B cell (primary cell): ENCODE results near the gene GDA. TPM values are rescaled to one million over a fixed set of nuclear protein-coding genes. Genes with fewer than 3 reads are reported as not detected.

Experiments used
- ATAC-seq: fragments of 200-7000 bp; cut with Tn5 transposase; one replicate; pipeline ENCODE4 v1.10.0; 2021; ENCODE audit warnings: low read depth, mild to moderate bottlenecking, moderate number of reproducible peaks, moderate library complexity
- CTCF ChIA-PET: fragments of 350-600 bp; sonication (Branson Sonifier 250); formaldehyde crosslinking; loops from one replicate; lab custom pipeline; 2021; ENCODE audit warnings: antibody characterized with exemption, inconsistent platforms; lab: Charles Lee
- POLR2A ChIA-PET: fragments of 350-600 bp; sonication (Branson Sonifier 250); formaldehyde crosslinking; loops from one replicate; lab custom pipeline; 2021; ENCODE audit warnings: antibody characterized with exemption; lab: Charles Lee
- DNase-seq: peaks from one replicate; pipeline ENCODE4 v3.0.0; 2013
- H2AFZ ChIP-seq: 2 replicates; pipeline ENCODE4 v1.6.1; 2012; ENCODE audit warnings: mild to moderate bottlenecking, low read depth, low read length; ENCODE audit not compliant: insufficient read depth, poor library complexity, severe bottlenecking
- H3K27ac ChIP-seq, 2 donors: 1 replicate in 1 of 2; 2 replicates in 1 of 2; pipeline ENCODE4 v1.5.1; 2012 to 2013; ENCODE audit warnings: low read length in 2 of 2, mild to moderate bottlenecking in 2 of 2, moderate library complexity in 1 of 2
- H3K27me3 ChIP-seq, 4 experiments: fragments of 200-600 bp in 1 of 4; sonication (generic) in 1 of 4; replicated peaks in 1 of 4; 1 replicate in 2 of 4; 2 replicates in 2 of 4; pipeline versions ENCODE4 v1.6.1 to v1.7.0; 2013 to 2016; ENCODE audit warnings: low read length in 3 of 4, mild to moderate bottlenecking in 2 of 4, mixed read lengths in 1 of 4, moderate library complexity in 1 of 4; ENCODE audit not compliant: insufficient read depth in 4 of 4, control insufficient read depth in 3 of 4; ENCODE audit errors: control extremely low read depth in 1 of 4
- H3K36me3 ChIP-seq, 2 experiments: replicated peaks in 1 of 2; 1 replicate in 1 of 2; 2 replicates in 1 of 2; pipeline versions ENCODE4 v1.6.1 to v1.7.1; 2013; ENCODE audit warnings: low read length in 1 of 2; ENCODE audit not compliant: insufficient read depth in 2 of 2, control insufficient read depth in 1 of 2; ENCODE audit errors: control extremely low read depth in 1 of 2, extremely low read depth in 1 of 2
- H3K4me1 ChIP-seq, 2 donors: fragments of 200-600 bp in 1 of 2; sonication (generic) in 1 of 2; 1 replicate in 1 of 2; 2 replicates in 1 of 2; pipeline versions ENCODE4 v1.5.1 to v1.6.1; 2013 to 2017; ENCODE audit warnings: low read length in 2 of 2; ENCODE audit not compliant: control insufficient read depth in 2 of 2, insufficient read depth in 2 of 2
- H3K4me2 ChIP-seq: replicated peaks from 2 replicates; pipeline ENCODE3; 2012; ENCODE audit warnings: mild to moderate bottlenecking, low read depth, low read length; ENCODE audit not compliant: poor library complexity, severe bottlenecking
- H3K4me3 ChIP-seq, 5 experiments: fragments of 200-600 bp in 1 of 5; sonication (generic) in 1 of 5; 1 replicate in 3 of 5; 2 replicates in 2 of 5; pipeline versions ENCODE4 v1.5.1 to v1.7.0; 2011 to 2016; ENCODE audit warnings: low read length in 4 of 5, mild to moderate bottlenecking in 4 of 5, low read depth in 2 of 5, control low read depth in 1 of 5, moderate library complexity in 1 of 5; ENCODE audit not compliant: insufficient read depth in 1 of 5; ENCODE audit errors: control extremely low read depth in 1 of 5, extremely low read depth in 1 of 5
- H3K79me2 ChIP-seq: fragments of 200-600 bp; sonication (generic); one replicate; pipeline ENCODE4 v1.6.0; 2016; ENCODE audit warnings: low read length; ENCODE audit not compliant: control insufficient read depth, insufficient read depth
- H3K9ac ChIP-seq: fragments of 200-600 bp; sonication (generic); 2 replicates; pipeline ENCODE4 v1.6.1; 2017; ENCODE audit warnings: mild to moderate bottlenecking, low read length, moderate library complexity
- H3K9me3 ChIP-seq, 3 donors: one replicate each; pipeline versions ENCODE4 v1.6.1 to v1.7.1; 2013; ENCODE audit warnings: low read length in 2 of 3; ENCODE audit not compliant: control insufficient read depth in 2 of 3, insufficient read depth in 1 of 3; ENCODE audit errors: control extremely low read depth in 1 of 3
- H4K20me1 ChIP-seq: 2 replicates; pipeline ENCODE4 v1.6.0; 2012; ENCODE audit warnings: mild to moderate bottlenecking, low read length; ENCODE audit not compliant: insufficient read depth, control insufficient read depth, poor library complexity, severe bottlenecking
- H3K27ac Mint-ChIP-seq: one replicate; pipeline ENCODE4 v1.8.0; 2021; ENCODE audit warnings: mixed read lengths
- H3K27me3 Mint-ChIP-seq: one replicate; pipeline ENCODE4 v1.8.0; 2021; ENCODE audit warnings: mixed read lengths
- H3K4me1 Mint-ChIP-seq: one replicate; pipeline ENCODE4 v1.8.0; 2021; ENCODE audit warnings: mixed read lengths
- H3K4me3 Mint-ChIP-seq: one replicate; pipeline ENCODE4 v1.8.0; 2021; ENCODE audit warnings: mixed read lengths
- H3K9me3 Mint-ChIP-seq: one replicate; pipeline ENCODE4 v1.8.0; 2022; ENCODE audit warnings: mixed read lengths; ENCODE audit not compliant: insufficient read depth
- EZH2 ChIP-seq: IDR thresholded peaks from 2 replicates; pipeline ENCODE4 v1.6.1; 2012; ENCODE audit warnings: borderline replicate concordance, low read depth, mild to moderate bottlenecking, moderate library complexity, low read length; ENCODE audit not compliant: insufficient read depth, poor library complexity, severe bottlenecking
- WGBS: methylation state at CpG from one replicate; pipeline ENCODE4 v1.1.5; 2013; ENCODE audit warnings: missing lambda C conversion rate; ENCODE audit not compliant: insufficient coverage; 5-methylcytosine and 5-hydroxymethylcytosine counted together
- intact Hi-C: fragments of 100-400 bp; cut with micrococcal nuclease; formaldehyde crosslinking; loops from one replicate; pipeline ENCODE4 v1.10.0; 2022
- polyA plus RNA-seq: library from polyadenylated mRNA; depleted of rRNA; stranded (reverse); fragments of >200 nt; gene quantifications from 2 replicates; pipeline ENCODE4 v1.2.3, GENCODE V29; 2012
- total RNA-seq, 2 donors: library from RNA; stranded (reverse); fragments of 120-200 nt in 1 of 2; gene quantifications; 1 replicate in 1 of 2; 2 replicates in 1 of 2; pipeline versions ENCODE4 v1.2.3 to v1.2.4, GENCODE V29; 2013 to 2022
- TF ChIP-seq, protein P1 (sequence below): fragments of 200-600 bp; IDR thresholded peaks from one replicate; pipeline ENCODE4 v1.8.0; 2022; ENCODE audit warnings: antibody characterized with exemption, mild to moderate bottlenecking

The GDA gene
- total and polyA plus RNA-seq, 2 donors (not counting 1 experiment from before 2014, with no cell fraction given) = not detected

DNA sequence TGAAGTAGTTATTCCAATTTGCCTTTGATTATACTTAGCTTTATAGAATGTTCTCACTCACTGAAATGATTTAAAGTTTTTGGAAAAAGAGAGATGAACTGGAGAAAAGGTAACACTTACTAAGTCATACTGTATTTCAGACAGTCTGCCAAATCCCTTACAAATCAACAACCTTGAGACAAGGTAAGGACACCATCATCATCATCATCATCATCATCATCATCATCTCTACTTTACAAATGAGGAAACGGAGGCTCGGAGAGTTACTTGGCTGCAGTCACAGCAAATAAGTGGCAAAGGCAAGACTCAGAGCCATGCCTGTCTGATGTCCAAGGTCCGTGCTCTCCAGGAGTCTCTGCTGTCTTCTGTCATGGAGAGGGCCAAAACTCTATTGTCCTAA, 9.4 kb downstream of the GDA start:
- ATAC-seq (no peak), DNase-seq (no peak)
- Histone ChIP-seq H3K4me3 (no peak overlapping the region), H3K4me1 (peaks cover 15 to 16% of the 10 kb centered on the region in 2 donors), H3K79me2 (no peaks in the 10 kb centered on the region), H3K27ac (no peak overlapping the region), H2AFZ (no peak overlapping the region), H3K9me3 (peaks cover 0 to 3% (median 3%) of the 10 kb centered on the region in 3 donors), H4K20me1 (no peaks in the 10 kb centered on the region), H3K4me2 (no peak overlapping the region), H3K9ac (no peak overlapping the region), H3K36me3 (no peaks in the 10 kb centered on the region), H3K27me3 (peaks cover 0 to 1% (median 0%) of the 10 kb centered on the region in 4 experiments)
- 84% methylated on average over 3 of the region's 3 CpGs for WGBS
- intact Hi-C loops = no loop called here
- Mint-ChIP-seq H3K27ac (no peak overlapping the region), H3K27me3 (peaks cover under 1% of the 10 kb centered on the region), H3K4me1 (peaks cover 15% of the 10 kb centered on the region), H3K4me3 (no peak overlapping the region), H3K9me3 (peaks cover 8% of the 10 kb centered on the region)
- no peak for TF ChIP-seq EZH2
- TF ChIP-seq, protein P1, sequence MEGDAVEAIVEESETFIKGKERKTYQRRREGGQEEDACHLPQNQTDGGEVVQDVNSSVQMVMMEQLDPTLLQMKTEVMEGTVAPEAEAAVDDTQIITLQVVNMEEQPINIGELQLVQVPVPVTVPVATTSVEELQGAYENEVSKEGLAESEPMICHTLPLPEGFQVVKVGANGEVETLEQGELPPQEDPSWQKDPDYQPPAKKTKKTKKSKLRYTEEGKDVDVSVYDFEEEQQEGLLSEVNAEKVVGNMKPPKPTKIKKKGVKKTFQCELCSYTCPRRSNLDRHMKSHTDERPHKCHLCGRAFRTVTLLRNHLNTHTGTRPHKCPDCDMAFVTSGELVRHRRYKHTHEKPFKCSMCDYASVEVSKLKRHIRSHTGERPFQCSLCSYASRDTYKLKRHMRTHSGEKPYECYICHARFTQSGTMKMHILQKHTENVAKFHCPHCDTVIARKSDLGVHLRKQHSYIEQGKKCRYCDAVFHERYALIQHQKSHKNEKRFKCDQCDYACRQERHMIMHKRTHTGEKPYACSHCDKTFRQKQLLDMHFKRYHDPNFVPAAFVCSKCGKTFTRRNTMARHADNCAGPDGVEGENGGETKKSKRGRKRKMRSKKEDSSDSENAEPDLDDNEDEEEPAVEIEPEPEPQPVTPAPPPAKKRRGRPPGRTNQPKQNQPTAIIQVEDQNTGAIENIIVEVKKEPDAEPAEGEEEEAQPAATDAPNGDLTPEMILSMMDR = no peak
- POLR2A ChIA-PET = no interaction called here
- CTCF ChIA-PET = no interaction called here

DNA sequence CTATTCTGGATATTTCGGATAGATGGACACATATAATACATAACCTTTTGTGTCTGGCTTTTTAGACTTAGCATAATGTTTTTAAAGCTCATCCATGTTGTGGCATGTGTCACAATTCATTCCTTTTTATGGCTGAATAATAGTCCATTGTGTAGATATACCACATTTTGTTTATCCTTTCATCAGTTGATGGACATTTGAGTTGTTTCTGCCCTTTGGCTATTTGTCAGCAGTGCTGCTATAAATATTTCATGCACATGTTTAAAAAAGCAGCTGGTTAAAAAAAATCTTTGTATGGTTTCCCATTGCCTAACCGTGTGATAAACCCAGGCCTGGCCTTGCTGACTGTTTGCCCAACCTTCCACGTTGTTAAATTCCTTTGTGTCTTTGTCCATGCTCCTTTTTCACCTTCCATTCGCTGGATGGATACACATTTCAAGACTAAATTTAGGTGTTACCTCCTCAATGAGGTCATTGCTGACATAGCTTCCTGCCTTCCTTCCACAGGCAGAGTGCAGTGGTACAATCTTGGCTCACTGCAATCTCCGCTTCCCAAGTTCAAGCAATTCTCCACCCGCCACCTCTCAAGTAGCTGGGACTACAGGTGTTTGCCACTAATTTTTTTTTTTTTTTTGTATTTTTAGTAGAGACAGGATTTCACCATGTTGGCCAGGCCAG, 11.3 kb downstream of the GDA start:
- TF ChIP-seq EZH2 = no peak
- TF ChIP-seq, protein P1 = no peak
- 92% methylated on average over 4 of the region's 6 CpGs for WGBS
- H3K4me1 Mint-ChIP-seq = no peaks in the 10 kb centered on the region
- H3K9me3 Mint-ChIP-seq = peaks cover 5% of the 10 kb centered on the region
- H3K36me3 ChIP-seq = no peaks in the 10 kb centered on the region
- CTCF ChIA-PET = no interaction called here
- no peak overlapping the region for H2AFZ ChIP-seq
- ATAC-seq (no peak), DNase-seq (no peak)
- no peaks in the 10 kb centered on the region for H3K79me2 ChIP-seq
- H3K9me3 ChIP-seq = peaks cover 0 to 3% (median 0%) of the 10 kb centered on the region in 3 donors
- intact Hi-C loops = no loop called here
- no peak overlapping the region for H3K4me2 ChIP-seq
- no peak overlapping the region for H3K9ac ChIP-seq
- no peak overlapping the region for H3K4me3 ChIP-seq
- no peaks in the 10 kb centered on the region for H4K20me1 ChIP-seq
- peaks cover 0 to 2% (median 0%) of the 10 kb centered on the region in 4 experiments for H3K27me3 ChIP-seq
- H3K27me3 Mint-ChIP-seq = peaks cover 7% of the 10 kb centered on the region
- H3K27ac ChIP-seq = no peak overlapping the region
- no peaks in the 10 kb centered on the region for H3K4me1 ChIP-seq
- H3K4me3 Mint-ChIP-seq = no peak overlapping the region
- POLR2A ChIA-PET = no interaction called here
- H3K27ac Mint-ChIP-seq = no peak overlapping the region
